ENCODE data around the gene GOLIM4.

GOLIM4 gene

GRCh38 chr3:168100777-168101492, 5.2 kb upstream of the GOLIM4 start:
- no peak for DNase-seq (ENCODE audit: low read depth in 3 of 3)

GRCh38 chr3:168097381-168097780, 1.7 kb upstream of the GOLIM4 start:
- DNase-seq (ENCODE audit: low read depth in 3 of 3) = no peak

GRCh38 chr3:168096210-168096652, 507 bp upstream of the GOLIM4 start:
- DNase-seq (ENCODE audit: low read depth in 3 of 3) = peak in 1 of 3 experiments; percentile 0

DNA sequence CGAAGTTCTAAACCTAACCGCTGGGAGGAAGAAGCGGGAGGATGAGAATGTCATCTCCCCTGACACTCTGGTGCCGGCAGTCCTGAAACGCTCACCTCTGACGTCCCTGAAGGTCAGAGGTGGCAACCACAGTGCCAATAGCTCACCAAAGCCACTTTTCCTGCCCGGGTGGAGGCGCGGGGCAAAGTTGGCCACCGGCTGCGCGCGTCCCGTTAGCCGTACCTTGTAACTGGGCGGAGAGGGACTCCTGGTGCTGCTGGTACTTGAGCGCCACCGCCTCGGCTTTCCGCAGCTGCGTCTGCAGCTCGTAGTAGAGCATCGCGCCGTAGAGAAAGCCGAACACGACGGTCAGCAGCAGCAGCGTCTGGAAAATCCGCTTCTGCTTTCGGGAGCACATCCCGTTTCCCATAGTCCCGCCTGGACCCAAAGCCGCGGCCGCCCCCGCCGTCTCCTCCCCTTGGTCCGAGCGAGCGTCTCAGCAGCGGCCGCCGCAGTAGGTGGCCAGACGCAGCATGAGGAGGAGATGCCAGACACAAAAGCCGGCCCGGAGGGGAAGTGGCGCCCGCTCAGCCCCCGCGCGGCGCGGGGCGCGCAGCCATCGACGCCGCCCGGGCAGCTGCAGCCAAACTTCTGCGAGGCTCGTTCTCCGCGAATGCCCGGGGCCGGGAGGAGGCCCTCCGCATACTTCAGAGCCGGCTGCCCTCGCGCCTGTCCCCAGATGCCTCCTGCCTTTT, 680 bp downstream of the GOLIM4 start:
- peak in 1 of 3 experiments; percentile 28 for DNase-seq (ENCODE audit: low read depth in 3 of 3)

GRCh38 chr3:168094580-168094876, 1.2 kb downstream of the GOLIM4 start:
- peak in 1 of 3 experiments; percentile 2 for DNase-seq (ENCODE audit: low read depth in 3 of 3)

DNA sequence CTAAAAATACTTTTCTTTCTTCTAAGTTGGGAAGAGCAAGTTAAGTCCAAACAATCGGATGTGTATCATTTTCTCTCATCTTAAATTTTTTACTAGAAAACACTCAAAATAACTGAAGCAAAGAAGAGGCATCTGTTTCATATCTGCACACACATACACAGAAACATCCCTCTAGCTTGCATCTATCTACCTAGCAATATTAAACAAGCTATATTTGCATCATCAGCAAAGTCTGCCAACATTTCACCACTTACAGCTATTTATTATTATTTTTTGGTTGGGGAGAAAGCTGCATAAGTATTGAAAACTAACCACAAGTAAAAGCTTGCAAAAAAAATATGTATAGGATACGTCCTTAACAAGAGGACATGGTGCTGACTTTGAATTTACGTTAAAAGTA, 1.9 kb downstream of the GOLIM4 start:
- DNase-seq (ENCODE audit: low read depth in 3 of 3) = no peak

DNA sequence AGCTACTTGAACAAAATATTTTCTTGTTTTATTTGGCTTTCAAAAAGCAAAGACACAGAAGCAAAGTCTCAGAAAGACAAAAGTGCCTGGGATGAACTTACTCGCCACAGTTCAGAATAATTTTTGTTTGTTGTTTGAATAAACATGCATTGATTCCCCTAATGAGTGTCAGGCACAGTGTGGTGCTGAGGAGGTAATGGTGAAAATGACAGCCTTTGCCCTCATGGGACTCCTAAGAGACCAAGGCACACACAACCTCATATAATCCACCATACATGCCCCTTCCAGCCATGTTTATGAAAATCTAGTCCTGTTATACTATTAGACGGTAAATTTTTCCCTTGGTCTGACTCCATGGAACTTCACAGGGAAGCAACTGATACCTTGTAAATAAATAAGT, 2.5 kb downstream of the GOLIM4 start:
- DNase-seq (ENCODE audit: low read depth in 3 of 3) = no peak

GRCh38 chr3:168091941-168092340, 3.8 kb downstream of the GOLIM4 start:
- DNase-seq (ENCODE audit: low read depth in 3 of 3) = no peak

DNA sequence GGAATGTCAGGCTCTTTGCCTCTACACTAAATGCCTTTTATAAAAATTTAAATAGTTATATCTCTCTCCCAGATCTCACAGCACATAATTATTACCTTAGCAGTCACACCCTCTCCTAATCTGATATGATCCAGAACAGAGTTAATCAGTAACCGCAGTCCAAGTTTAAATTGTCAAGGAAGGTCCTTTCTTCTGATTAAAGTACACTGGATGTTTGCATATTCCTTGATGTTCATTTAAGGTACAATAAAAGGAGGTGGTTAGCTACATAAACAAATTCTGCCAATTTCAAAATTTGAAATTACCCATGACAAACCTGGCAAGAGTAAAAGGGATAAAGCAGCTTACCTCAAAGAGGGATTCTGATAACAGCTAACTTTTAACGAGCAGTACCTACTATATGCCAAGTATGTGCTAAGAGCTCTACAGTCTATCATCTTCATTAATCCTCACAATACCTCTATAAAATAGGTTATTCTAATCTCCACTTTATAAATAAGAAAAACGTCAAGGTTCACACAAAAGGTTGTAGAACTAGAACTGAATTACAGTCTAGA, 4.3 kb downstream of the GOLIM4 start:
- no peak for DNase-seq (ENCODE audit: low read depth in 3 of 3)

- no peak for DNase-seq (ENCODE audit: low read depth in 3 of 3)
These were observed 5.2 kb downstream of the GOLIM4 start for GRCh38 chr3:168090306-168091085.

GRCh38 chr3:168089179-168089771, 6.4 kb downstream of the GOLIM4 start:
- no peak for DNase-seq (ENCODE audit: low read depth in 3 of 3)

GRCh38 chr3:168088106-168088720, 7.5 kb downstream of the GOLIM4 start:
- DNase-seq (ENCODE audit: low read depth in 3 of 3) = no peak

- DNase-seq (ENCODE audit: low read depth in 3 of 3) = no peak
These were observed 8.2 kb downstream of the GOLIM4 start for GRCh38 chr3:168087539-168087938.

- no peak for DNase-seq (ENCODE audit: low read depth in 3 of 3)
These were observed 9.0 kb downstream of the GOLIM4 start for GRCh38 chr3:168086541-168087260.

- no peak for DNase-seq (ENCODE audit: low read depth in 3 of 3)
These were observed 10.1 kb downstream of the GOLIM4 start for GRCh38 chr3:168085491-168086119.

DNA sequence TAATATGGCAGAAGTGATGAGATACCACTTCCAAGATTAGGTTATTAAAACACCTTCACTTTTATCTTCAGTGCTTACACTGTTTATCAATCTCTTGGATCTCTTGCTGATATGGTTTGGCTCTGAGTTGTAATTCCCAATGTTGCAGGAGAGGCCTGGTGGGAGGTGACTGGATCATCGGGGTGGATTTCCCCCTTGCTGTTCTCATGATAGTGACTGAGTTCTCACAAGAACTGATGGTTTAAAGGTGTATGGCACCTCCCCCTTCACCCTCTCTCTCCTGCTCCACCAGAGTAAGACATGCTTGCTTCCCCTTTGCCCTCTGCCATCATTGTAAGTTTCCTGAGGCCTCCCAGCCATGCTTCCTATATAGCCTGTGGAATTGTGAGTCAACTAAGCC, 11.8 kb downstream of the GOLIM4 start:
- DNase-seq (ENCODE audit: low read depth in 3 of 3) = no peak

DNA sequence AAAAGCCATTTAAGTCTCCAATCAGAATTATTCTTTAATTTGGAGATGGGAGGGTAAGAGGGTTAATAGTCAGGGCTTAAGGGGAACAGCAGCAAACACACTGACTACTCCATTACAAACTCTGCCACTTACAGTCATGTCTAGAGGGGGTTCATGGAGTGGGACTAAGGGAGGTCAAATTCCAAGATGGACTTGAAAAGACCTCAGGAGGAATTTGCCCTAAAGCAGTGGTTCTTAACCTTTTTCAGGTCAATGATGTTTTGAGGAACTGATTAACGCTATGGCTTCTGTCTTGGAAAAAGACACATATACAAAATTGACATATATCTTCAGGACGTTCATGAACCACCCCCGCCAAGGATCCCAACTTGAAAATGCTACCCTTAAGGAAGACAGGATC, 13.9 kb downstream of the GOLIM4 start:
- DNase-seq (ENCODE audit: low read depth in 3 of 3) = no peak

GRCh38 chr3:168081171-168081771, 14.5 kb downstream of the GOLIM4 start:
- no peak for DNase-seq (ENCODE audit: low read depth in 3 of 3)

DNA sequence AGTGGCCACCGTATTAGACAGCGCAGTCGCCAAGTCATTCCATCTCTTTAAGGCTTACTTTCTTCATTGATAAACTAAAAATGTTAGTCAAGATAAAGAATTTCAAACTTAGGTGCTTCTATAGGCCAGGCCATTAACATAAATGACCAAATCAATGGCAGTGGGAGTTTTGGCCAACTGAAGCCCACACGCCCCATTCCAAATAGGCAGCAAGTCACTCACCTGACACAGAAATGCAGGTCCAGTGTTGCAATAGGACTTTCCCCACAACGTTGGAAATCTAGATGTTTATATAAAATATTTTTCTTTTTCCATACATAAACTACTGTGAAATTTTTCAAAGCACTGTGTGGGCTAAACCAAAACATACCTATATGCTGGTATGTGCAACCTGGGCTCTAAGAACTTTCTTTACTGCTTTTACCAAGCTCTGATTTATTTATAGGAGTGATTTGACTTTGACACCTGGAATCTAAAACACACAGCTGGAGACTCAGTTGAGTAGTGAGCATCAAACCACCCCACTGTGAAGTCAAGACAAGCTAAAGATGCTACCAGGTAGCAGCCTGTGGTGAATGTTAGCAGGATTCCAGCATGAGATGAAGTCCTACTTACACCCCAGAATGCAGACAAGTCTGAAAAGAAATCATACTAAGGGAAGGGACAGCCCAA, 15.1 kb downstream of the GOLIM4 start:
- DNase-seq (ENCODE audit: low read depth in 3 of 3) = no peak

Data from stimulated activated CD4-positive, alpha-beta T cell treated with anti-CD3 and anti-CD28 coated beads, TNF-alpha, amount 100 ng/mL, for 24 hours (primary cell).